Fibroblast of lung (primary cell): ENCODE measurements around the gene SP4. TPM values are rescaled to one million over a fixed set of nuclear protein-coding genes. Genes with fewer than 3 reads are reported as not detected.

Experiments used
- DNase-seq, 2 donors: peaks; one replicate each; pipeline versions ENCODE4 v3.0.0 to v3.0.0-alpha.2; 2010; ENCODE audit warnings: low read depth in 2 of 2
- H2AFZ ChIP-seq: 2 replicates; pipeline ENCODE4 v1.5.1; 2012; ENCODE audit warnings: low read length, control low read depth, inconsistent platforms
- H3K27ac ChIP-seq: 2 replicates; pipeline ENCODE4 v1.5.1; 2011; ENCODE audit warnings: low read length, control low read depth; ENCODE audit not compliant: insufficient read depth
- H3K27me3 ChIP-seq: 2 replicates; pipeline ENCODE4 v1.5.1; 2011; ENCODE audit warnings: mild to moderate bottlenecking, low read length; ENCODE audit not compliant: control insufficient read depth, insufficient read depth
- H3K36me3 ChIP-seq: 2 replicates; pipeline ENCODE4 v1.5.1; 2011; ENCODE audit warnings: low read length; ENCODE audit not compliant: control insufficient read depth, insufficient read depth
- H3K4me1 ChIP-seq: 2 replicates; pipeline ENCODE4 v1.5.1; 2011; ENCODE audit warnings: low read length; ENCODE audit not compliant: control insufficient read depth, insufficient read depth; ENCODE audit errors: extremely low read depth
- H3K4me2 ChIP-seq: 2 replicates; pipeline ENCODE4 v1.5.1; 2011; ENCODE audit warnings: low read length, control low read depth; ENCODE audit not compliant: insufficient read depth; ENCODE audit errors: extremely low read depth
- H3K4me3 ChIP-seq, 4 experiments: fragments of 200-600 bp in 1 of 4; sonication (generic) in 1 of 4; replicated peaks in 1 of 4; 2 replicates each; pipeline ENCODE4 v1.5.1; 2011 to 2016; ENCODE audit warnings: low read length in 4 of 4, low read depth in 3 of 4, mild to moderate bottlenecking in 3 of 4, control low read depth in 2 of 4, inconsistent platforms in 1 of 4, mixed read lengths in 1 of 4; ENCODE audit not compliant: insufficient read depth in 1 of 4; ENCODE audit errors: control extremely low read depth in 1 of 4
- H3K79me2 ChIP-seq: 2 replicates; pipeline ENCODE4 v1.5.1; 2012; ENCODE audit warnings: mild to moderate bottlenecking, low read length, inconsistent platforms; ENCODE audit not compliant: control insufficient read depth, insufficient read depth
- H3K9ac ChIP-seq: 2 replicates; pipeline ENCODE4 v1.5.1; 2011; ENCODE audit warnings: mild to moderate bottlenecking, low read length, control low read depth; ENCODE audit not compliant: insufficient read depth
- H3K9me3 ChIP-seq: 2 replicates; pipeline ENCODE4 v1.5.1; 2012; ENCODE audit warnings: low read depth, low read length; ENCODE audit not compliant: control insufficient read depth, insufficient read depth
- H4K20me1 ChIP-seq: 2 replicates; pipeline ENCODE4 v1.5.1; 2011; ENCODE audit warnings: low read length; ENCODE audit not compliant: control insufficient read depth, insufficient read depth; ENCODE audit errors: extremely low read depth
- EZH2 ChIP-seq: IDR thresholded peaks from 2 replicates; pipeline ENCODE4 v1.5.1; 2012; ENCODE audit warnings: low read length, control low read depth, mild to moderate bottlenecking; ENCODE audit errors: missing control alignments
- polyA plus RNA-seq, 2 donors: library from polyadenylated mRNA; depleted of rRNA in 1 of 2; stranded (reverse) in 1 of 2; unstranded in 1 of 2; fragments of >200 nt; gene quantifications; 2 replicates each; pipeline ENCODE4 v1.2.1, GENCODE V29; 2011 to 2012; ENCODE audit warnings: missing spikeins in 1 of 2
- total RNA-seq: library from RNA; depleted of rRNA; stranded (reverse); fragments of >200 nt; gene quantifications from 2 replicates; pipeline ENCODE4 v1.2.1, GENCODE V29; 2014
- TF ChIP-seq, protein P1 (sequence below), 2 donors: IDR thresholded peaks in 1 of 2; conservative IDR thresholded peaks in 1 of 2; 1 replicate in 1 of 2; 2 replicates in 1 of 2; pipeline ENCODE4 v1.5.1; 2011 to 2012; ENCODE audit warnings: low read length in 2 of 2, control low read depth in 1 of 2, inconsistent platforms in 1 of 2, low read depth in 1 of 2, mild to moderate bottlenecking in 1 of 2

The SP4 gene
- total and polyA plus RNA-seq, 2 donors (not counting 1 experiment from before 2014, with no cell fraction given) = 2.9 to 8.8 TPM

DNA sequence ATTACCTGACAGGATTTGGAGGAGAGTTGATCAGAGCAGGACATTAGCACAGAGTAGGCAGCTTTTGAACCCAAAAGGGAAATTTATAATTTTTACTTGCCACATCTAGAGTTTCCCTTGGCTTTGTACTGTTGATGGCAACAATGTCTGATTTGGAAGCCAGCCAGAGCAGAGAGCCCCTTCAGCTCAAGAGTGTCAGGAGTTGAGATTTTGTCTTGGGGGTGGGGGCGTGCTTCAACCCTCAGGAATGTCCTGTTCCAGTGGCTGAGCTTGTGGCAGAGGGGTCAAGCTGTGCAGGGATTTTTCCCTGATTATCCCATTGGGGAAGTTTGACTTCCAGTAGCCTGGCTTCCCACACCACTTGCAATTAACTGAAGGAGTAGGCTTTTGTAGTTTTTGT is 27.0 kb downstream of the SP4 start:
- Histone ChIP-seq H3K9ac (no peak overlapping the region), H3K27ac (no peak overlapping the region), H4K20me1 (no peaks in the 10 kb centered on the region), H3K36me3 (no peaks in the 10 kb centered on the region), H3K9me3 (no peaks in the 10 kb centered on the region), H3K79me2 (no peaks in the 10 kb centered on the region), H2AFZ (no peak overlapping the region), H3K4me1 (no peaks in the 10 kb centered on the region), H3K27me3 (no peaks in the 10 kb centered on the region), H3K4me3 (no peak overlapping the region), H3K4me2 (no peak overlapping the region)
- TF ChIP-seq, protein P1, sequence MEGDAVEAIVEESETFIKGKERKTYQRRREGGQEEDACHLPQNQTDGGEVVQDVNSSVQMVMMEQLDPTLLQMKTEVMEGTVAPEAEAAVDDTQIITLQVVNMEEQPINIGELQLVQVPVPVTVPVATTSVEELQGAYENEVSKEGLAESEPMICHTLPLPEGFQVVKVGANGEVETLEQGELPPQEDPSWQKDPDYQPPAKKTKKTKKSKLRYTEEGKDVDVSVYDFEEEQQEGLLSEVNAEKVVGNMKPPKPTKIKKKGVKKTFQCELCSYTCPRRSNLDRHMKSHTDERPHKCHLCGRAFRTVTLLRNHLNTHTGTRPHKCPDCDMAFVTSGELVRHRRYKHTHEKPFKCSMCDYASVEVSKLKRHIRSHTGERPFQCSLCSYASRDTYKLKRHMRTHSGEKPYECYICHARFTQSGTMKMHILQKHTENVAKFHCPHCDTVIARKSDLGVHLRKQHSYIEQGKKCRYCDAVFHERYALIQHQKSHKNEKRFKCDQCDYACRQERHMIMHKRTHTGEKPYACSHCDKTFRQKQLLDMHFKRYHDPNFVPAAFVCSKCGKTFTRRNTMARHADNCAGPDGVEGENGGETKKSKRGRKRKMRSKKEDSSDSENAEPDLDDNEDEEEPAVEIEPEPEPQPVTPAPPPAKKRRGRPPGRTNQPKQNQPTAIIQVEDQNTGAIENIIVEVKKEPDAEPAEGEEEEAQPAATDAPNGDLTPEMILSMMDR (conservative IDR thresholded peaks at IDR 0.05 in 1 of 2, IDR thresholded peaks at IDR 0.05 in 1 of 2; ENCODE audit: low read depth in 1 of 2, low read length in 2 of 2) = no peak
- TF ChIP-seq EZH2 = no peak
- DNase-seq = no peak

DNA sequence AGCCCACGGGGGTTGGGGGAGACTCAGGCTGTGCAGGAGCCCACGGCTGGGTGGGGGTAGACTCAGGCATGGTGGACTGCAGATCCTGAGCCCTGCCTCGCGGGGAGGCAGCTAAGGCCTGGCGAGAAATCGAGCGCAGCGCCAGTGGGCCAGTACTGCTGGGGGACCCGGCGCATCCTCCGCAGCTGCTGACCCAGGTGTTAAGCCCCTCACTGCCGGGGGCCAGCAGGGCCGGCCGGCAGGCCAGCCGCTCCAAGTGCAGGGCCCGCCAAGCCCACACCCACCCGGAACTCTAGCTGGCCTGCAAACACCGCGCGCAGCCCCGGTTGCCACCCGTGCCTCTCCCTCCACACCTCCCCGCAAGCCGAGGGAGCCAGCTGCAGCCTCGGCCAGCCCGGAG is 33.4 kb downstream of the SP4 start:
- Histone ChIP-seq H3K79me2 (no peaks in the 10 kb centered on the region), H3K4me2 (no peak overlapping the region), H3K36me3 (no peaks in the 10 kb centered on the region), H3K27me3 (no peaks in the 10 kb centered on the region), H2AFZ (no peak overlapping the region), H3K9ac (no peak overlapping the region), H3K4me3 (no peak overlapping the region), H3K9me3 (no peaks in the 10 kb centered on the region), H4K20me1 (no peaks in the 10 kb centered on the region), H3K4me1 (no peaks in the 10 kb centered on the region), H3K27ac (no peak overlapping the region)
- TF ChIP-seq, protein P1 (conservative IDR thresholded peaks at IDR 0.05 in 1 of 2, IDR thresholded peaks at IDR 0.05 in 1 of 2; ENCODE audit: low read depth in 1 of 2, low read length in 2 of 2) = no peak
- no peak for TF ChIP-seq EZH2
- no peak for DNase-seq

DNA sequence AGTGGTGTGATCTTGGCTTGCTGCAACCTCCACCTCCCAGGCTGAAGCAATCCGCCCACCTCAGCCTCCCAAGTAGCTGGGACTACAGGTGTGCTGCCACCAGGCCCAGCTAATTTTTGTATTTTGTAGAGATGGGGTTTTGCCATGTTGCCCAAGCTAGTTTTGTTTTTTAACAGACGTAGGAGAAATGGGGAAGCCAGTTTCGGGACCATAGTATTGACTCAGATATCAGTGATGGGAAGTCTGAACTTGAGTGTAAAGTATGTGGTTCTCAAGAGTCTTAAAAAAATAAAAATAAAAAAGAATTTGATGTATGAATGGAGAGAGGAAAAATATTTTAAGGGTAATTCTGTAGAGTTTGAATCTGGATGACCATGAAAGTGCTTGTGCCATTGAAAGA is 34.2 kb downstream of the SP4 start:
- TF ChIP-seq, protein P1 (conservative IDR thresholded peaks at IDR 0.05 in 1 of 2, IDR thresholded peaks at IDR 0.05 in 1 of 2; ENCODE audit: low read depth in 1 of 2, low read length in 2 of 2) = no peak
- no peak for TF ChIP-seq EZH2
- no peak overlapping the region for H2AFZ ChIP-seq
- no peak overlapping the region for H3K4me3 ChIP-seq
- H4K20me1 ChIP-seq = no peaks in the 10 kb centered on the region
- no peak overlapping the region for H3K4me2 ChIP-seq
- H3K36me3 ChIP-seq = no peaks in the 10 kb centered on the region
- H3K9ac ChIP-seq = no peak overlapping the region
- no peak overlapping the region for H3K27ac ChIP-seq
- H3K79me2 ChIP-seq = no peaks in the 10 kb centered on the region
- no peaks in the 10 kb centered on the region for H3K4me1 ChIP-seq
- H3K27me3 ChIP-seq = no peaks in the 10 kb centered on the region
- no peaks in the 10 kb centered on the region for H3K9me3 ChIP-seq
- no peak for DNase-seq
